HG03342 (cell line): ENCODE measurements around the gene FLT3LG.
"Not testable (repeated sequence)": the region's sequence is repeated elsewhere in the genome, so short reads cannot be mapped to it uniquely, and the experiment has no call there.

Experiments used
- ATAC-seq: cut with Tn5 transposase; IDR thresholded peaks from one replicate; pipeline ENCODE4 v1.9.1; 2021; ENCODE audit warnings: mild to moderate bottlenecking, moderate library complexity; ENCODE audit not compliant: unreplicated experiment

FLT3LG gene

DNA sequence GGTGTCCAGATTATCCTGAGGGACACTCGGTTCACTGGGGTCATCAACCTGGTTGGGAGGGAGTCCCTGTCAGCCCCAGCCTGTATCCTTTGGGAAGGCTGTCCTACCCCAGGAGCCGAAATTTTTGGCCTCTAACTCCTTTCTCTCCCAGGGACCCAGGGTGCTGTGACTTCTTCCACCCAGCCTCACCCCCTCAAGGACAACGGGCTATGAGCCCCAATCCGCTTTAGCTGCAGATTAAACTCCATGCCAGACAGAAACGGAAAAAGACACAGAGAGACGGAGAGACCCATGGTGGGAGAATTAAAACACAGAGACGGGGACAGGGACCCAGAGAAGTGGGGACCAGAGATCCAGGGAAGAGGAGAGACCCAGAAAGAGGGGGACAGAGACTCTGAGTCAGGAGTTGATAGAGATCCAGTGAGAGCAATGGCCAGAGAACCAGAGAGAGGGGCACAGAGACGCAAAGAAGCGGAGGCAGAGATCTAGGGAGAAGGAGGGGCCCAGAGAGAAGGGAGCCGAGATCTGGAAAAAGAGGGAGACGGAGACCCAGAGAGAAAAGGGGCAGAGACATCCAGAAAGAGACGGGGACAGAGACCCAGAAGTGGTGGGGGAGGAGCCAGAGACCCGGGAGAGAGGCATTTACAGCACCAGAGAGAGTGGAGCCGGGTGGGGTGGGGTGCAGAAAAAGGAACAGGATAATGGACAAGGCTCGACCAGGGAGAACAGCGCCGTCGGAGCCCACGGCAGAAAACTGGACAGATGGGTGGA, 33.4 kb upstream of the FLT3LG start:
- no peak for ATAC-seq

DNA sequence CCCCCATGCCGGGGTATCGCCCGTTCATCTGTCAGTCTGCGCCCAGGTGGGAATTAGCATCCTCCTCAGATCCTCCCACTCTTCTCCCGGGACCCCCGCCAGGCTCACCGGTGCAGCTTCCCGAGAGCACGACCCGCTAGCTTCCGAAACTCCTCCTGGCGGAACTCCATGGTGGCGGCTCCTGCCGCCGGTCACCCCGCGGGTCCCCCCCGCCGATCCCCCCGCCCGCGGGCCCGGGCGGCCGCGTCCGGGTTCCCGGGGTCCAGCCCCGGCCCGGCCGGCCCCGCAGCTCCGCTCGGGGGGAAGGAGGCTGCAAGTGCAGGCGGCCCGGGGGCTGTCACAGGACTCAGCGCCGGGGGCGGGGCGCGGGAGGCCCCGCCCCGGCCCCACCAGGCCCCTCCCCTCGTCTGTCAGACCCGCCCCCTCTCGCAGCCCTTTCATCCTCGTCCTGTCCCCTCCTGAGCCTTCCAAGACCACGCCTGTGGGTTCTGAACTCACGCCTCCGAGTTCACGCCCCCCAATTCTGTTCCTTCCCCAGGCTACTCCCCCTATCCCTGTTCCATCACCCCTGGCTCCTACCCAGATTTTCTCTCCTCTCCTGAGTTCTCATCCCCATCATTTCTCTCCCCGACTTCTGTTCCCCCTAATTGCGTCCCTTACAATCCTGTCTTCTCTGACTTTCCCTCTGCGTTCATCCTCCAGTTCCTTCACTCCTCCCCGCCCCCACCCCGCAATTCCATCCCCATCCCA, 32.6 kb upstream of the FLT3LG start, which contains the start of gene SLC17A7:
Gene SLC17A7, minus strand, starts transcription at position 318 of the 750 bp plus-strand sequence. Its CDS starts 148 bp downstream, at position 170.
- ATAC-seq: no peak

DNA sequence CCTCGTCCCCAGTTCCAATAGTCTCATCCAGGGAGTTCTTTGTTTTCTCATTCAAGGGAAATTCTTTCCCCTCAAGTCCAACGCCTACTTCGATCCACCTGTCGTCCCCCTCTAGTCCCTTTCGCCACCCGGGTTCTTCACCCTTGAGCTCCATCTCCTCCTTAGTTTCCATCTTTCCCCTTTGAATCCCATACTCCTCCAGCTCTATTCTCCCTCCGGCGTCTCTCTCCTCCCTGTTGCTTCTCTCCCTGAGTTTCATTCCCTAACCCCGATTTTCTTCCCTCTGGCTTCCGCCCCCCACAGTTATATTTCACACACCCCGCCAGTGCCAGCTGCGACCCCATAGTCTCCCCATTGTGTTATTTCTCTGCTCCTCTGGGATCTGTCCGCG, 32.1 kb upstream of the FLT3LG start:
- no peak for ATAC-seq

DNA sequence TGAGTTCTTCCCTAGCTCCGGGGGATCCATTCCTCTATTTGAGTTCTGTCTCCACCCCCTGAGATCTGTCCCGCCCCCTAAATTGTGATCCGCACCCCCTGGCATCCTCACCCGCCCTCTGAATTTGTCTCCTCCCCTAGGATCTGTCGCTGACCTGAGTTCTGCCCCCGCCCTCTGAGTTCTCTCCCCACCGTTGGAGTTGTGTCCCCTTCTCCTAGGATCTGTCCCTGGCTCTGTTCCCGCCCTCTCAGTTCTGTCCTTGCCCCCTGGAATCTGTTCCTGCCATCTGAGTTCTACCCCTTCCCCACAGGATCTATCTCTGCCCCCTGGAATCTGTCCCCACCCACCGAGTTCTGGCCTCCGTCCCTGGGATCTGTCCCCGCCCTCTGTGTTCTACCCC, 31.7 kb upstream of the FLT3LG start:
- no peak for ATAC-seq

DNA sequence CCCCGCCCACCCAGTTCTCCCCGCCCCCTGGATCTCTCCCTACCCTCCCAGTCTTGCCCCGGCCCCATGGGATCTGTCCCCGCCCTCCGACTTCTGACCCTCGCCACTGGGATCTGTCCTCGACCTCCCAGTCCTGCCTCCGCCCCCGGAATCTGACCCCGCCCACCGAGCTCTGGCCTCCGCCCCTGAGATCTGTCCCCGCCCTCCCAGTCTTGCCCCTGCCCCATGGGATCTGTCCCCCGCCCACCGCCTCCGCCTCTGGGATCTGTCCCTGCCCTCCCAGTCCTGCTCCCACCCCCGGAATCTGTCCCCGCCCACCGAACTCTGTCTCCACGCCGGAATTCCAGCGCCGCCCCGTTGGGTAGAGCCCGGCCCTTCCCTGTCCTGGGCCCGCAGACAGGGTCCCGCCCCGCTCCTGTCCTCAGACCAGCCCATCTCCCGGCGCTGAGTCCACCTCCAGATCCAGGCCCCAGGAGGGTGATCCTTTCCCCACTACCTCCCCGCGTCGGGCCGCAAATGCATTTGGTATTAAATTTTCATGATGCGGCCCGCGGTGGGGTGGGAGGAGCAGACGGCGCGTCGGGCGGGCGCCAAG, 31.1 kb upstream of the FLT3LG start:
- no peak for ATAC-seq

DNA sequence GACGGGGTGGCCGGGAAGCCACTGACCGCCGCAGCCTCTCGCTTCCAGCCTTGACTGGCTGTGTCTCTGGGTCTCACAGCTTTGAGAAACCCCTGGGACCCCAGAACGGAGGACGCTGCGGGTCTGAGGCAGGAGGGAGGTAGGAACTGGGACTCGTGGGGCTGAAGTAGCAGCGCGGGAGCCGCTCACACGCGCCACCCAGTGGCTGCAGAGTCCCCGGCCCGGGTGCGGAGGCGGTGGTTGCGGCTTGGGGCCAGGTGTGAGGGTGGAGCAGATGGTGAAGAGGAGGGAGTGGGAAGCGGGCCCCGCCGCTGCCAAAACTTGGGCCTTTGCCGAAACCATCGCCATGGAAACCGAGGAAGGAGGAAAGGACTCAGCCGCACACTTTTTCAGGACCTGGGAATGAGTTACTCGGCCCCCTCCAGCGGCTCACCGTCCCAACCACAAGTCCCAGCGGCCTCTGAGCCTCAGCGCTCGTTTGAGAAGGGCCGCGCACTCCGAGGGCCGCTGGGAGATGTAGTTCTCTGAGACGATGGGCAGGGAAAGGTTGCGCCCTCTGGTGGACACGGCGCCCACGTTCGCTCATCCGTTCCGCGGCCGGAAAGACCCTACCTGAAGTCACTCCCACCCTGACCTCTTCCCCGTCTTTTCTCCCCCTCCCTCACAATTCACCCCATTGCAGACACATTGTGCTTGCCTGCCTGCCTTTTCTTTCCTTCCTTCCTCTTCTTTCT, 30.5 kb upstream of the FLT3LG start:
- ATAC-seq: peak; percentile 74

DNA sequence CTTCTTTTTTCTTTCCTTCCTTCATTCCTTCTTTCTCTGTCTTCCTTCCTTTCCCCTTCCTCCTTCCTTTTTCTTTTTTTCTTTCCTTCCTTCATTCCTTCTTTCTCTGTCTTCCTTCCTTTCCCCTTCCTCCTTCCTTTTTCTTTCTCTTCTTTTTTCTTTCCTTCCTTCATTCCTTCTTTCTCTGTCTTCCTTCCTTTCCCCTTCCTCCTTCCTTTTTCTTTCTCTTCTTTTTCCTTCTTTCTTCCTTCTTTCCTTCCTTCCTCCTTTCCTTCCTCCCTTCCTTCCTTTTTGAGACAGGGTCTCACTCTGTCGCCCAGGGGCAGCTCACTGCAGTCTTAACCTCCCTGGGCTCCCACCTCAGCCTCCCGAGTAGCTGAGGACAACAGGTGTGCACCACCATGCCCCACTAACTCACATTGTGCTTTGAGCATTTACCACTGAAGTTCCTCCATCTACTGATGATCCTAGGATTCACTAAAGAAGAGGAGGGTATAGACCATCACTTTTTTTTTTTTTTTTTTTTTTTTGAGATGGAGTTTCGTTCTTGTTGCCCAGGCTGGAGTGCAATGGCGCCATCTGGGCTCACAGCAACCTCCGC, 29.8 kb upstream of the FLT3LG start:
- ATAC-seq: not testable (repeated sequence)

DNA sequence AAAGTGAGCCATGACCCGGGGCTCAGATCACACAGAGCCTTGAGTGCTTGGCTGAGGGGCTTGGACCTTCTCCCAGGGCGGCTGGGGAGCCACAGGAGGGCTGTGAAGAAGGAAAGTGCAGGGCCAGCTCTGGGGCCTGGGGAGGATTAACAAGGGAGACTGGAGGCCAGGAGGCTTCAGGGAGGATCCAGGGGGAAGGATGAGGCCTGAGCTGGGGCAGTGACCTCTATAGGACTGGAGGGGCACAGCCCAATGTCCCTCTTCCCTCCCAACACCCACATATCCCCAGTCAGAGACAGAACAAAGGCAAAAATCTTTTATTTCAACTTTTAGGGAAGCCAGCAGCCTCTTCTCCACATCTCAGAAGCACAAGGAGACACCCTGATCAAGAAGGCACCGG, 28.0 kb upstream of the FLT3LG start:
- no peak for ATAC-seq

DNA sequence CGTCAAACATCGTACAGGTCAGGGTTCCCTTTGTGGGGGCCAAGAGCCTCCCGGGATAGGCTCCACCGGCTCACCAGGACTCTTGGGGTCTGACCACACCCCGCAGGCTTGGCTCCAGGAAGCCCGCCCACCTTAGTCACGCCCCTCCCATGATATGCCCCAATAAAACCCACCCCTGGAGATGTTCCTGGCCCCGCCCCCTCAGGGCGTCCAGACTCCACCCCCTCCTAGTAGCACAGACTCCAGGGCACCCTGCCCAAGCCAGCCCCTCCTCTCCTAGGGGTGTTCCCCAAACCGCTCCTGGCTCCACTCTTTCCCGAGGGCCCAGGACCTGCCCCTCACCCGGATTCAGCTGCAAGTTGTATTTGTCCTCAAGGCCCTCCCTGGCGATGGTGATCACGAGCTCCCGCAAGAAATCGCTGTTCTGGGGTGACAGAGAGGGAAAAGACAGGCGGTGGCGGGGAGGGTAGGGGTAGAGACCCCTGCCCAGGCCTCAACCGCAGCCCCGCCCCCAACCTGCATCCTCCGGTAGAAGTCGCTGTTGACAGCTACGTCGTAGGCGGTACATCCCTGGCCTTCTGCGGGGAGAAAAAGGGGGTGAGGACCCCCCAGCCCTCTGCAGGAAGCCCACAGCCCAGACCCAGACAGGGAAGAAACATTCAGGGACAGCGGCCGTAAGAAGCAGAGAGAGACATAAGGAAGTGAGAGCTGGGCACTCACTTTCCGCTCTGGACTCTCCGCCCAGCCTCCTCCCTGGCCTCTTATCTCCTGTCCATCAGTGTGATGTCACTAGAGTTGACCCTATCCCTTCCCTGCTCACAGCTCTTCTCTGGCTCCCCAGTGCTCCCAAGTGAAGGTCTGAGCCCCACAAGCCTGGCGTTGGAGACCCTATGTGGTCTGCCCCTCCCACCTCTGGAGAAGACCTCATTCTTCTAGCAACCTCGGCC, 26.3 kb upstream of the FLT3LG start:
- ATAC-seq: no peak

DNA sequence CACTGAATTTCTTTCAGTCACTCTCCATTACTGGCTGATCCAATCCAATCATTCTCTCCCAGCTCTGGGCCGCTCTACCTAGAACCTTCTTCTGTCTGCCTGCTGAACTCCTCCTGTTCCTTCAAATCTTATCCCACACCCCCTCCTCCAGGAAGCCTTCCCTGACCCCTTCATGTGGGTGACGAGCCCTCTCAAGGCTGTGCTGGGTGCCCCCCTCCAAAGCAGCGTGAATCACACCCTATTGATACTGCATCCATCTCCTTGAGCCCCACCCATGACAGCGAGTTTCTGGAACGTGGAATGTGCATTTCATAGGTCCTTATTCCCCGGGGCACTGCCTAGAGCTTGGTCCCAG, 25.6 kb upstream of the FLT3LG start:
- ATAC-seq: no peak

DNA sequence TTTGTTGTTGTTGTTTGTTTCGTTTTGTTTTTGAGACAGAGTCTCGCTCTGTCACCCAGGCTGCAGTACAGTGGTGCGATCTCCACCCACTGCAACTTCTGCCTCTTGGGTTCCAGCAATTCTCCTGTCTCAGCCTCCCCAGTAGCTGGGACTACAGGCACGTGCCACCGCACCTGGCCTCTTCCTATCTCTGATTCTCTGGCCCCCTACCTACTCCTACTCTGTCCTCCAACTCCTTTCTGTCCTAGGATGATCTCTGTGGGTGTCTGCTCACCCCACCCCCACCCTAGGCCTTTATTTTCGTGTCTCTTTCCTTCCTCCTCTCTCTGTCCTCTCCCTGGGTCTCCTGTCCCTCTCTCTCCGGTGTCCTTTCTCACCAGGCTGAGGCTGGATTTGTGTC, 23.6 kb upstream of the FLT3LG start:
- ATAC-seq: no peak

DNA sequence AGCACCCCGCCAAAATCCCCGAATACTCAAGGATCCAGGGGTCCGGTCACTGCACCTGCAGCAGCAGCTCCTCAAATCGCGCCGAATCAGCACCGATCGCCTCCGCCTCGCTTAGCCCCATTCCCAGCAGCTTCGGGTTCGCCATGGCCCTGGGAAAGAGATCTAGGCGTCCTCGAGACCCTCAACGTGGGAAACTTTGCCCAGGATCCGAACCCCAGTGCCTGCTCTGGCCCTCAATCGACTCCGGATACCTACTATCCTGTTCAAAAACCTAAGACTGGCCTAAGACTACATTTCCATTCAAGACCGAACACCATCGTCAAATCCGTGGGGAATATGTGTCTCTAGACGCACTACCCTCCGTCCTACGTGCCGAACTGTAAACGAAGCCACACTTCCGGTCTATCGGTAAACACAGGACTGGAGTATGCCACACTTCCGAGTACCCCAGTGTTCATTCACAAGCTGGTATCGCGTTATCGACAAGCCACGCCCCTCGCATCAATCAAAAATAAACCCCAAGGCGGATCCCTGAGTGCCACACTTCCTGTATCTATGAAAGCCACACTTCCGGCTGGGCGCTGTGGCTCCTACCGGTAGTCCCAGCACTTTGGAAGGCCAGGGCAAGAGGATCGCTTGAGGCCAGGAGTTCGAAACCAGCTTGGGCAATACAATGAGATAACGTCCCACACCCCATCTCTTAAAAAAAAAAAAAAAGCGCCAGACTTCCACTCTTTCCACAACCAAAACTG, 22.4 kb upstream of the FLT3LG start, which contains the start of gene PIH1D1:
Gene PIH1D1, minus strand, starts transcription at position 385 of the 752 bp plus-strand sequence. Its CDS starts 240 bp downstream, at position 145.
- ATAC-seq: peak; percentile 59

DNA sequence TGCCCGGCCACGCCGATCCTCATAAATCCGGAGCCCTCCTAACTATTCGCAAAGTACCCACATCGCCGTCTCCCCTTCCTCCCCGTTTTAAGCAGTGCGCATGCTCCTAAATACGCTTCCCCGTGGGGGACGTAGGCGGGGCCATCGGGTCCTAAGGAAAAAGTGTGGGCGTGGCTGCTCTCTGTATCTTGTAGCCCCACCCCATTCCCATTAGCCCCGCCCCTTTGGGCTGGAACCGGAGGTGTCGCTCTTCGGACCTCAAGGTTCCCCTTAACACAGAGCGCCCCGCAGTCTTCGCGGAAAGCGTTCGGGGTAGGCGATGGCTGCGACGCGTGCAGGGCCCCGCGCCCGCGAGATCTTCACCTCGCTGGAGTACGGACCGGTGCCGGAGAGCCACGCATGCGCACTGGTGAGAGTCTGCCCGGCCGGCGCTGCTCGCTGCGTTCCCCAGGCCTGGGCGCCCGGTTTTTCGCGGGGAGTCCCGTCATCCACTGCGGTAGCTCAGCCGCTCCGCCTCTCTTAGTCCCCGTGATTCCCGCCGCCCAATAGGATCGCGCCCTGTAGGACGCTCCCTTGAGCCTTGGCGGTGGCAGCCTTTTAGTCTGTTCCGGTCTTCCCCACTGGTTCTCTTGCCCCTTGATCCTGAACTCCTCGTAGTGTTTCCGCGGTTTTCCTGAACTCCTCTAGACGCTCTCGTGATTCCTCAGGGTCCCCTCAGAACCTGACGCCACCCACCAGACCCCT, 20.8 kb upstream of the FLT3LG start, which contains the start of gene ALDH16A1:
Gene ALDH16A1, plus strand, starts transcription at position 213 of the 744 bp plus-strand sequence. Its CDS starts 107 bp downstream, at position 320.
- ATAC-seq: peak; percentile 77

DNA sequence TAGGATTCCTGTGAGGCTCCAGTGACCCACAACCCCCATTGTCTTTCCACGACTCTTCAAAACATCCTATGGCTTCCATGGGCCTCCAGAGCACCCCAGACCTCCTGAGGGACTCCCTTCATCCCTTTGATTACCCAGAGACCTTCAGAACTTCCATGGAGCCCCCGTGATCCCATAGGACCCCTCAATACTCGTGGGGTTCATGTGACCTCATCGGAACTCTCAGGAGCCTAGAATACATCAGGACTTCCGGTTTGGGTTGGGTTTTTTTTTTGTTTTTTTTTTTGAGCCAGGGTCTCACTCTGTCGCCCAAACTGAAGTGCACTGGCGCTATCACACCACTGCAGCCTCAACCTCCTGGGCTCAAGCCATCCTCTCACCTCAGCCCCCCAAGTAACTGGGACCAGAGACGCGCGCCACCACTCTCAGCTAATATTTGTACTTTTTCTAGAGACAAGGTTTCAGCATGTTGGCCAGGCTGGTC, 20.2 kb upstream of the FLT3LG start:
- ATAC-seq: no peak

DNA sequence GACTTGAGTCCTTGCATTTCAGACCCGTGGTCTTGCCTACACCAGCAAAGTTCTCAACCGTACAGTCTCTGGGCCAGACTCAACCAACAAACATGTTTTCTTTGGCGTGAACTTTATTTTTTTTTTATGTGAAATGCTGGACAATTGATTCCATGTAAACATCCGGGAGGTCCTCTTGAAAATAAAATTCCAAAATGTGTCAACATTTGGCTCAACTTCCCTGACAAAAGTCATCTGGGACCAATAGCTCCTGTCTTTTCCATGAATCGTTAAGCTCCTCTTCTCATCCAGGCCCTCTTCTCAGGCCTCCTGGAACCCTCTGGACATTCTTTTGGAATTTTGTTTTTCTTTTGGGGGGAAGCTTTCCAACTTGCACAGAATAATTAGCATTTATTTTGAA, 18.2 kb upstream of the FLT3LG start:
- no peak for ATAC-seq

DNA sequence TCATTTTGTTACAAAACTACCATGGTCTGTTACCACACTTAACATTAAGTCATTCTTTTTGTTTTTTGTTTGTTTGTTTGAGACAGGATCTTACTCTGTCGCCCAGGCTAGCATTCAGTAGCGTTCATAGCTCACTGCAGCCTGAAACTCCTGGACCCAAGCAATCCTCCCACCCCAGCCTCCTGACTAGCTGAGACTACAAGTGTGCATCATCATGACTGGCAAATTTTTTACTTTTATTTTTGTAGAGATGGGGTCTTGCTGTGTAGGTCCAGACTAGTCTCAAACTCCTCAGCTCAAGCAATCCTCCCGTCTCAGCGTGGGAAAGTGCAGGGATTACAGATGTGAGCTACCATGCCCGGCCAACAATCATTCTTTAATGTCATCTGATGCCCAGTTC, 17.7 kb upstream of the FLT3LG start:
- no peak for ATAC-seq

DNA sequence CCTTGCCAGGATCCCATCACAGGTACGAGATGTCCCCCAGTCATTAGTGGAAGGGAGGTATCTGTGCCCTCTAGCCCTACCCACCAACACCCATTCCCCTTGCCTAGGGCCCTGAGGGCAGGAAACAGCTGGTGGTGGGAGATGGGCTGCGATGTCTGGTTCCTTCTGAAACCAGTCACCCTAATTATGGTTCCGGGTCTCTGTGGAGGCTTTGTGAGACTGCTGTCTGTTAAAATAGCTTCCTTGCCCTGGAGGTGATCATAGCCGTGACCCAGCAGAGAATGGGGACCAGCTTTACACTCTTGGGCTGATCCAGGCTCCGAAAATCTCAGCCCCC, 15.5 kb upstream of the FLT3LG start:
- no peak for ATAC-seq

DNA sequence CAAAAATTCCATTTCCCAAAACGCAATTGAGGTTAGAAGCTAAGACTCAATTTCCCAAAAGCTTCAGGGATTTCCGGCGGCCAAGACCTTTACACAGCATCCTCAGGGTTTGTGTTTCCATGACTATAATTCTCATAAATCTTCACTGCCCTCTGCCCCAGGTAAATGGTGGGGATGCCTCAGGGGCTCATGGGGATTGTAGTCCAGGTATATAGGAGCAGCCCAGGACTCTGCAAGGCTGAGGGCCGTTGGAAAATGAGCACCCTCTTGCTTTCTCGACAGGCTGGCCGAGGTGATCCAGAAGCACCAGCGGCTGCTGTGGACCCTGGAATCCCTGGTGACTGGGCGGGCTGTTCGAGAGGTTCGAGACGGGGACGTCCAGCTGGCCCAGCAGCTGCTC, 14.6 kb upstream of the FLT3LG start:
- no peak for ATAC-seq
